ENCODE results near the gene MGMT.

Gene MGMT

GRCh38 chr10:129621693-129622092, 154.7 kb downstream of the MGMT start:
- no peak overlapping the region for H3K4me3 ChIP-seq (ENCODE audit: low read depth, low read length)
- in situ Hi-C loops (cut with HindIII; ENCODE audit: low sequenced_read_pairs) = no loop called here
- DNase-seq (ENCODE audit: low read depth, low spot score) = no peak
- TF ChIP-seq, protein P1, sequence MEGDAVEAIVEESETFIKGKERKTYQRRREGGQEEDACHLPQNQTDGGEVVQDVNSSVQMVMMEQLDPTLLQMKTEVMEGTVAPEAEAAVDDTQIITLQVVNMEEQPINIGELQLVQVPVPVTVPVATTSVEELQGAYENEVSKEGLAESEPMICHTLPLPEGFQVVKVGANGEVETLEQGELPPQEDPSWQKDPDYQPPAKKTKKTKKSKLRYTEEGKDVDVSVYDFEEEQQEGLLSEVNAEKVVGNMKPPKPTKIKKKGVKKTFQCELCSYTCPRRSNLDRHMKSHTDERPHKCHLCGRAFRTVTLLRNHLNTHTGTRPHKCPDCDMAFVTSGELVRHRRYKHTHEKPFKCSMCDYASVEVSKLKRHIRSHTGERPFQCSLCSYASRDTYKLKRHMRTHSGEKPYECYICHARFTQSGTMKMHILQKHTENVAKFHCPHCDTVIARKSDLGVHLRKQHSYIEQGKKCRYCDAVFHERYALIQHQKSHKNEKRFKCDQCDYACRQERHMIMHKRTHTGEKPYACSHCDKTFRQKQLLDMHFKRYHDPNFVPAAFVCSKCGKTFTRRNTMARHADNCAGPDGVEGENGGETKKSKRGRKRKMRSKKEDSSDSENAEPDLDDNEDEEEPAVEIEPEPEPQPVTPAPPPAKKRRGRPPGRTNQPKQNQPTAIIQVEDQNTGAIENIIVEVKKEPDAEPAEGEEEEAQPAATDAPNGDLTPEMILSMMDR (IDR thresholded peaks at IDR 0.05; ENCODE audit: low read depth, low read length) = no peak

DNA sequence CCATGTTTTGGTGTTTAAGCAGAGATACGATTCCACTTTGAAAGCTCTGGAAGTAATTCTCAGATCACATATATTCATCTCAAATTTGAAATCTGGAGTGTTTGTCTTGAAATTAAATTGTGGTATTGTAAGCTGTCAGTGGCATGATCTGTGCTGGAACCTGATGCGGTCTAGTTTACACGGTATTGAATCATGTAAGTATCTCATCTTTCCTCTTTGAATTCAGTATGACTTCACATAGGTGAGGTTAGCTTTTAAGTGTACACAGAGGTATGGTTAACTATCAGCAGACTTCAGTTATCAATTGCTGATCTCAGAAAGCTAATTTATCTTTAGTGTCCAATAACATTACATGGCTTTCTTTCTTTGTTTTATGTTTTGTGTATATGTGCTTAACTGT, 155.2 kb downstream of the MGMT start:
- in situ Hi-C loops (cut with HindIII; ENCODE audit: low sequenced_read_pairs) = no loop called here
- H3K4me3 ChIP-seq (ENCODE audit: low read depth, low read length) = no peak overlapping the region
- TF ChIP-seq, protein P1 (IDR thresholded peaks at IDR 0.05; ENCODE audit: low read depth, low read length) = no peak
- DNase-seq (ENCODE audit: low read depth, low spot score) = no peak

- no peak overlapping the region for H3K4me3 ChIP-seq (ENCODE audit: low read depth, low read length)
- in situ Hi-C loops (cut with HindIII; ENCODE audit: low sequenced_read_pairs) = no loop called here
- TF ChIP-seq, protein P1 (IDR thresholded peaks at IDR 0.05; ENCODE audit: low read depth, low read length) = no peak
- no peak for DNase-seq (ENCODE audit: low read depth, low spot score)
Observed at GRCh38 chr10:129622736-129623135, 155.7 kb downstream of the MGMT start.

DNA sequence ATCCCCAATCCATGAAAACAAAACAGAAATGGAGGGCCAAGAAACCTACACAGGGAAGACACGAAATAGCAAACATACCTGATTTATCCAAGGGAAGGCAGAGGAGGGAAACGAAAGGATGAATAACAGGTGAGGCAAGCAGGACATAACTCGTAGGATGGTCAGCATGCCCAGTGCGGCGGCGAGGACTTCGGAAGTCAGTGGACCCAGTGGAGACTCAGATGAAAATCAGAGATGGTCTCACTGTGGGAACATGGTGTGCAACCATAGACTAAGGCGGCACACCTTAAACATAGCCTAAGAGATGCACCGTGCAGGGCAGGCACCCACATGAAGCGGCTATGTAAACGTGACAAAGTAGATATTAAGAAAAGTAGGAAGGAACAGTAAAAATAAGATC, 157.5 kb downstream of the MGMT start:
- DNase-seq (ENCODE audit: low read depth, low spot score) = no peak
- in situ Hi-C loops (cut with HindIII; ENCODE audit: low sequenced_read_pairs) = no loop called here

GRCh38 chr10:129626309-129626708, 159.3 kb downstream of the MGMT start:
- no peak for DNase-seq (ENCODE audit: low read depth, low spot score)
- no peak overlapping the region for H3K4me3 ChIP-seq (ENCODE audit: low read depth, low read length)
- in situ Hi-C loops (cut with HindIII; ENCODE audit: low sequenced_read_pairs) = no loop called here
- TF ChIP-seq, protein P1 (IDR thresholded peaks at IDR 0.05; ENCODE audit: low read depth, low read length) = no peak

More for the DNA sequence above, 157.5 kb downstream of the MGMT start:
- TF ChIP-seq, protein P1 (IDR thresholded peaks at IDR 0.05; ENCODE audit: low read depth, low read length) = no peak
- no peak overlapping the region for H3K4me3 ChIP-seq (ENCODE audit: low read depth, low read length)

DNA sequence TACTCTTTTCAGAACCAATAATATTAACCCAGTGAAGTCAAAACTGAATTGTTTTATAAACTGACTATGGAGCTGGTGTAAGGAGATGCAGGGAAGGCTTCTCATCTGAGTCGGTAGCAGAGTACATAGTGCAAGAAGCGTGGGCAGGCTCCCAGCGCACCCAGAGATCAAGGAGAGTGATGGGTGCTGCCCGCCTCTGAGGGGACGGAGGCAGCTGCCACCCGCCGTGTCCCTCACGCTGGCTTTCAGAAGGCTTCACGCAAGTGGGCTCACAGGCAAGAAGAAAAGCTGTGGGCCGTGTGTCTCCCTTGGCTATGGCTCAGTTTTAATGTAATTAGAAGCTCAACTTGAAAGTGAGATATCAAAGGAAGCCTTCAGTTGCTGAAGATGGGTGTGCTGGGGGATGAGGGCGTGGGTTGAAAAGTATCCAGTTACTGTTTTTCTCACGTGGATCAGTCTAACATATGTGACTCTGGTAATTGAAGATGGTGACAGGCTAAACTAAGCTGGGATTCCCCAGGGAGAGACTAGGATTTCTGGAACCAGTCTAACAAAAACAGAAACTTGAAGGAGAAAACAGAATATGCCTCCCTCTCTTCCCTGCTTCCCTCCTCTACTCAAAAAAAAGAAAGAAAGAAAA, 159.9 kb downstream of the MGMT start:
- no peak overlapping the region for H3K4me3 ChIP-seq (ENCODE audit: low read depth, low read length)
- TF ChIP-seq, protein P1 (IDR thresholded peaks at IDR 0.05; ENCODE audit: low read depth, low read length) = no peak
- in situ Hi-C loops (cut with HindIII; ENCODE audit: low sequenced_read_pairs) = no loop called here

More for the DNA sequence above, 159.9 kb downstream of the MGMT start:
- peak; percentile 18 for DNase-seq (ENCODE audit: low read depth, low spot score)

Measured in astrocyte of the spinal cord (primary cell).